KMS-11 (cell line): ENCODE data around the gene SEC23IP.

Source experiments
- H2AFZ ChIP-seq: fragments of 200-600 bp; sonication (generic); 2 replicates; pipeline ENCODE4 v1.6.1; 2016; ENCODE audit warnings: antibody characterized with exemption, mixed run types, low read depth
- H3K27ac ChIP-seq: fragments of 200-600 bp; sonication (generic); 2 replicates; pipeline ENCODE4 v1.6.1; 2016; ENCODE audit warnings: mild to moderate bottlenecking, mixed run types
- H3K27me3 ChIP-seq: fragments of 200-600 bp; sonication (generic); 2 replicates; pipeline ENCODE4 v1.6.1; 2017; ENCODE audit warnings: mild to moderate bottlenecking, low read depth, mixed run types, moderate library complexity; ENCODE audit not compliant: insufficient read depth
- H3K36me3 ChIP-seq: fragments of 200-600 bp; sonication (generic); 2 replicates; pipeline ENCODE4 v1.6.1; 2017; ENCODE audit warnings: mild to moderate bottlenecking, mixed run types; ENCODE audit not compliant: insufficient read depth
- H3K4me1 ChIP-seq: fragments of 200-600 bp; sonication (generic); 2 replicates; pipeline ENCODE4 v1.6.1; 2016; ENCODE audit warnings: mild to moderate bottlenecking, low read depth, mixed run types; ENCODE audit not compliant: poor library complexity, severe bottlenecking
- H3K4me2 ChIP-seq: fragments of 200-600 bp; sonication (generic); 2 replicates; pipeline ENCODE4 v1.7.0; 2016; ENCODE audit warnings: mild to moderate bottlenecking, mixed run types
- H3K4me3 ChIP-seq: fragments of 200-600 bp; sonication (generic); IDR thresholded peaks from 2 replicates; pipeline ENCODE4 v1.6.1; 2017; ENCODE audit warnings: low read depth, low read length, mixed read lengths; ENCODE audit not compliant: insufficient read depth
- H3K79me2 ChIP-seq: fragments of 200-600 bp; sonication (generic); 2 replicates; pipeline ENCODE4 v1.6.1; 2016; ENCODE audit warnings: low read depth, mixed run types; ENCODE audit not compliant: insufficient read depth
- H3K9ac ChIP-seq: fragments of 200-600 bp; sonication (generic); 2 replicates; pipeline ENCODE4 v1.6.1; 2016; ENCODE audit warnings: mild to moderate bottlenecking, mixed run types
- H4K20me1 ChIP-seq: fragments of 200-600 bp; sonication (generic); 2 replicates; pipeline ENCODE4 v1.6.1; 2016; ENCODE audit warnings: mild to moderate bottlenecking, mixed run types; ENCODE audit not compliant: insufficient read depth
- CTCF ChIP-seq: fragments of 200-600 bp; sonication (generic); conservative IDR thresholded peaks from 2 replicates; pipeline ENCODE4 v1.6.1; 2017; ENCODE audit warnings: low read depth, mild to moderate bottlenecking, antibody characterized with exemption, low read length, moderate library complexity, mixed read lengths

The SEC23IP gene

GRCh38 chr10:119970963-119971362 is 78.4 kb downstream of the SEC23IP start:
- Histone ChIP-seq H3K9ac (no peak overlapping the region), H4K20me1 (no peaks in the 10 kb centered on the region), H2AFZ (no peak overlapping the region), H3K4me3 (no peak overlapping the region), H3K27me3 (no peaks in the 10 kb centered on the region), H3K79me2 (no peaks in the 10 kb centered on the region), H3K36me3 (no peaks in the 10 kb centered on the region), H3K4me2 (no peak overlapping the region), H3K4me1 (no peaks in the 10 kb centered on the region), H3K27ac (no peak overlapping the region)
- TF ChIP-seq CTCF: no peak

- Histone ChIP-seq H4K20me1 (no peaks in the 10 kb centered on the region), H3K36me3 (no peaks in the 10 kb centered on the region), H3K9ac (no peak overlapping the region), H3K27me3 (no peaks in the 10 kb centered on the region), H2AFZ (no peak overlapping the region), H3K4me1 (no peaks in the 10 kb centered on the region), H3K4me2 (no peak overlapping the region), H3K79me2 (no peaks in the 10 kb centered on the region), H3K27ac (no peak overlapping the region), H3K4me3 (no peak overlapping the region)
- no peak for TF ChIP-seq CTCF
Measured at GRCh38 chr10:119973281-119973680, 80.8 kb downstream of the SEC23IP start.

- H3K27ac ChIP-seq: no peak overlapping the region
- TF ChIP-seq CTCF: no peak
- H3K4me3 ChIP-seq: no peak overlapping the region
- H3K36me3 ChIP-seq: no peaks in the 10 kb centered on the region
- H2AFZ ChIP-seq: no peak overlapping the region
- H3K27me3 ChIP-seq: no peaks in the 10 kb centered on the region
- H3K9ac ChIP-seq: no peak overlapping the region
- no peaks in the 10 kb centered on the region for H3K79me2 ChIP-seq
- H3K4me1 ChIP-seq: no peaks in the 10 kb centered on the region
- H4K20me1 ChIP-seq: no peaks in the 10 kb centered on the region
- no peak overlapping the region for H3K4me2 ChIP-seq
Measured at GRCh38 chr10:119976421-119976820, 83.9 kb downstream of the SEC23IP start.

- no peaks in the 10 kb centered on the region for H3K79me2 ChIP-seq
- H3K4me1 ChIP-seq: no peaks in the 10 kb centered on the region
- H4K20me1 ChIP-seq: no peaks in the 10 kb centered on the region
- TF ChIP-seq CTCF: no peak
- no peak overlapping the region for H3K27ac ChIP-seq
- no peaks in the 10 kb centered on the region for H3K27me3 ChIP-seq
- H2AFZ ChIP-seq: no peak overlapping the region
- no peak overlapping the region for H3K9ac ChIP-seq
- no peak overlapping the region for H3K4me2 ChIP-seq
- no peaks in the 10 kb centered on the region for H3K36me3 ChIP-seq
- no peak overlapping the region for H3K4me3 ChIP-seq
Measured at GRCh38 chr10:119980956-119981750, 88.6 kb downstream of the SEC23IP start.
